ENCODE data around the gene ACTBL2.

DNA sequence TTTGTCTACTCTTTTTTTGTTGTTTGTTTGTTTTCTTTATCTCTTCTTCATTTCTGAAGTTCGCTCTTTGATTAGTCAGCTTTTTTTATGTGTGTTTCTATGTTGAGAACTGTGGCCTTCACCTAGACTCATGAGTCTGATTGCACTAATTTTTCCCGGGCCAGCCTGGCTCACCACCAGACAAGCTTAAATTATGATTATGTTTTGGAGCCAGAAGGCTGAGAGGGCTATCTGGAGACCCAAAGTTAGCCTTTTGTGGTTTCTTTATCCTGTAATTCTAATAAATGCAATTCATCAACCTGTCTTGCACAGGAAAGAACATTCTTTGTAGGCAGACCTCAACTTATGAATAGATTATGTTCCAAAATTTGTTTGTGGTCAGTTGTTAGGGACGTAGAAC is 20.8 kb upstream of the ACTBL2 start:
- no peak for TF ChIP-seq EZH2 (IDR thresholded peaks at IDR 0.05; ENCODE audit: borderline replicate concordance, low read length)
- TF ChIP-seq, protein P1, sequence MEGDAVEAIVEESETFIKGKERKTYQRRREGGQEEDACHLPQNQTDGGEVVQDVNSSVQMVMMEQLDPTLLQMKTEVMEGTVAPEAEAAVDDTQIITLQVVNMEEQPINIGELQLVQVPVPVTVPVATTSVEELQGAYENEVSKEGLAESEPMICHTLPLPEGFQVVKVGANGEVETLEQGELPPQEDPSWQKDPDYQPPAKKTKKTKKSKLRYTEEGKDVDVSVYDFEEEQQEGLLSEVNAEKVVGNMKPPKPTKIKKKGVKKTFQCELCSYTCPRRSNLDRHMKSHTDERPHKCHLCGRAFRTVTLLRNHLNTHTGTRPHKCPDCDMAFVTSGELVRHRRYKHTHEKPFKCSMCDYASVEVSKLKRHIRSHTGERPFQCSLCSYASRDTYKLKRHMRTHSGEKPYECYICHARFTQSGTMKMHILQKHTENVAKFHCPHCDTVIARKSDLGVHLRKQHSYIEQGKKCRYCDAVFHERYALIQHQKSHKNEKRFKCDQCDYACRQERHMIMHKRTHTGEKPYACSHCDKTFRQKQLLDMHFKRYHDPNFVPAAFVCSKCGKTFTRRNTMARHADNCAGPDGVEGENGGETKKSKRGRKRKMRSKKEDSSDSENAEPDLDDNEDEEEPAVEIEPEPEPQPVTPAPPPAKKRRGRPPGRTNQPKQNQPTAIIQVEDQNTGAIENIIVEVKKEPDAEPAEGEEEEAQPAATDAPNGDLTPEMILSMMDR (IDR thresholded peaks at IDR 0.05; ENCODE audit: low read length): no peak
